Bone marrow (tissue), 2 donors: ENCODE results near the gene ZNRF3.
"Not testable (repeated sequence)": the region's sequence is repeated elsewhere in the genome, so short reads cannot be mapped to it uniquely, and the experiment has no call there.

Experiments used
- DNase-seq, 2 donors: peaks; one replicate each; lab custom pipeline; 2025; lab: John Stamatoyannopoulos, UW

Gene ZNRF3

DNA sequence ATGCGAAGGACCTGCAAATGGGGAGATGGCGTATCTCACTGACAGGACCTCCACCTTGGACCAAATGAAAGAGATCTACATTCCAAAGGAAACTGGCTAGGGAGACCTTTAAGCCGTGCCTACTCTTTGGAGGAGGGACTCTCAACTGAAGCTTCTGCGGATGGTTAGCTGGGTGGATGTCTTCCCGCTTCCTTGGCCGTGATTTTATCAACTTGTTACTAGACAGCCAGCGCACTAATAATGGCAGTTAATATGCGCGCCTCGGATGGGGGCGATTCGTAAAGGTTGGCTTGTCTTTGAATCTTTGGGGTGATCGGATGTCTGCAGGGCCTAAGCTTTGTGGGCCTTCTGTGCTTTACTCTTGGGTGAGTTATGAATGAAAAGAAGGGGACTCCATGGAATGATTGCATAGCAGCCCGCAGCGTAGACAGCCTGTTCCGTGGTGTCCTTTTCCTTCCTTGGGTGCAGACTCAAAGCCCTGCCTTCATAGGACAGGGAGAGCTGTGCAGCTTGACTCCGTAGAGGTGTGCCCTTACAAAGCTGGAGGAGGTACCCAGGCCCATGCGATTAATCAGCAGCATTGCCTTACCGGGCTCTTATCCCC is 1.5 kb downstream of the ZNRF3 start:
- no peak for DNase-seq

DNA sequence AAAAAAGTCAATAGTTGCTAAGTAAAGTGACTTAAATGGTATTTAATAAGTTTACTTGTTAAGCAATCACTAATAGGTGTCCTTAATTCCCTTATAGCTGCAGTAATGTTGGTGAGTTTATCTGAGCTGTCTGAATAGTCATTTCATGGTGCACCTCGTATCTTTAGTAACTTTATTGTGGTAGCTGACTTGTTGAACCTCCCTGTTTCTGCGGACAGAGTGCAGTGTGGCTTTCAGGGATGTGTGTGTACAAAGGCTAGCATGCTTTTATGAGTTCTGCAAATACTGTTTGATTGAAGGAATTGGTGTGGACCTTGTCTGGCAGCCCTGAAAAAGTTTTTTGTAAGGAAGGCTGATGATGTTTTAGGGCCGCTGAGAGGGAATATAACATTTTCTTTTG is 2.6 kb downstream of the ZNRF3 start:
- DNase-seq = no peak

DNA sequence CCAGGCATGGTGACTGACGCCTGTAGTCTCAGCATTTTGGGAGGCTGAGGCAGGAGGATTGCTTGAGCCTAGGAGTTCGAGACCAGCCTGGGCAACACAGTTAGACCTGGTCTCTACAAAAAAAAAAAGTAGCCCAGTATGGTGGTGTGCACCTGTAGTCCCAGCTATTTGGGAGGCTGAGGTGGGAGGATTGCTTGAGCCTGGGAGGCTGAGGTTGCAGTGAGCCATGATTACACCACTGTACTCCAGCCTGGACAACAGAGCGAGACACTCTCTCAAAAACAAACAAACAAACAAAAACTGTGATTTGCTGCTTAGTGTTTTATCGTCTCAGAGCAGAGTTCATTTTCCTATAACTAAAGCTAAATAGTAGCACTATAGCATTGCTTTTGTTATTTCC is 3.3 kb downstream of the ZNRF3 start:
- not testable (repeated sequence) for DNase-seq

DNA sequence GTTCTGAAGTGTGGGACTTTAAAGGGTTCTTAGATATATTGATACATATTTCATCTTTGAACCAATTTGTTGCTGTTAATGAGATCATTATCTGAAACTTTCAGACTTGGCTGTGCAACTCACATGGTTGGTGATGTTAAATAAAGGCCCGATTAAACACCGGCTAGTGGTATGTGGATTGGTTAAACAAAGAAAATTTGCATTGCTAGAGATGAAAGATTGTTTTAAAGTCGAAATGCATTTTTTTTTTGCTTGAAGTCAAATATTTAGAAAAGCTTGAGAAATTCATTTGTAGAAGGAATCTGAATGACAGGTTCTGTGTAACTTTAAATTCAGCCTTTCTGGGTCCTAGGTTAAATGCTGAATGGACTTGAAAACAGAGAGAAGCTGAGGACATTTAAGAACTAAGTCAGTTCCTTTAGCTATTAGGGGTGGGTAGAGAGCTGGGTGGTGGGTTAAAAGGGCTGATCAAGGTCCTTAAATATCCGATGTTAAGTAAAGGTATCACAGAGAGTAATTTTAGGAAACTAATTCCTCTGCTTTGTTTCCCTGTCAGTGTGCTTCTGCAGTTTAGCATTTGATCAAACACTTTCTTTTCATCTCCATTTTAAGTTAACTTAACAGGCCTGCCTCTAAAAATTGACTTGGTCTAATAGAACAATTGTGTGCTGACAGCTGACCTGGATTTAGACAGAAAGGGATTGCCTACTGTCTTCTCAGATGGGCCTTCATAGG is 4.5 kb downstream of the ZNRF3 start:
- no peak for DNase-seq

DNA sequence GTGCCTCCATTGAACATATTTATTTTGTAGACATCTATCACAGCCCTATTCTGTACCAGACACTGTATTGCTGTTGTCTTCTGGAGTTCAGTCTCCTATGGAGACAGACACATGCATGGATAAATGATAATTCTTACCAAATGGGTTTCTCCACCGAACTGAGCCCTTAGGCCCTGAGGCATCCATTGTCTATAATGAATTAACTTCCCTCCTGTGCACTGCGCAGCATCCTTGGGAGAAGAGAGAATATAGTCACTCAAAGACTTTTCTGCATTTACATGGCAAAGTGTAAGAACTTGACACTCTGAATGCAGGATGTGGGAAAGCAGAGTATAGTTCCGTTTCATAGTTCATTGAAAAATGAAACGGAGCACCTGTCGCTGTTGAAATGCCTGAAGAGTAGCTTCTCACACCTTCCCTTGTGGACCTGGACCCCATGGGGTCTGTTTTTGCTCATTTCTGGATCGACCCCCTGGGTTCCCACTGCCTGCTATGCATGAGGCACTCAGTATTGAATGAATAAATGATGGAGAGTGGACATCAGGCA is 6.2 kb downstream of the ZNRF3 start:
- no peak for DNase-seq

DNA sequence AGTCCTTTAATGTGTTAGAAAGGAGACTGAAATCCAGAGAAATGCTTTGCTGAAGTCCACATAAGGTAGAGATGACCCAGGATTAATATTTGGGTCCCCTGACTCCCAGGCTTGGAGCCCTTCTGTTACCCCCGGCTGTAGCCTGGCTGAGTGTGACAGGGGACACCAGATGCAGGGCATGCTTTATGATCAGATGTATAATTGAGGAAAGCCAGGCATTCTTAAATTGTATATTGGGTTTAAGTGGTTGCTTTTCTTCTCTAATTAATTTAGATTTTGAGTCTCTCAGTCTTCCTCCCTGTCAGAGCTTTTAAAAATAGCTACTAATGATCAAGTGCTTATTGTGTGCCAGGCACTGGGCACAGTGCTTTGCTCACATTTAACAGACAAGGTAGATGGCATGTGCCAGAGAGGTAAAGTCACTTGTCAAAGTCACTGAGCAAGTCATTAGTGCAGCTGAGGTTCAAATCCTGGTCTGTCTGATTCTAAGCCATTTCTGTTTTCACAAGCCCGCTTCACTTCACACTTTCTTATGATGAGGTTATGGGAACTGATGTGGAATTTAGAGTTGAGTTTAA is 7.9 kb downstream of the ZNRF3 start:
- no peak for DNase-seq

DNA sequence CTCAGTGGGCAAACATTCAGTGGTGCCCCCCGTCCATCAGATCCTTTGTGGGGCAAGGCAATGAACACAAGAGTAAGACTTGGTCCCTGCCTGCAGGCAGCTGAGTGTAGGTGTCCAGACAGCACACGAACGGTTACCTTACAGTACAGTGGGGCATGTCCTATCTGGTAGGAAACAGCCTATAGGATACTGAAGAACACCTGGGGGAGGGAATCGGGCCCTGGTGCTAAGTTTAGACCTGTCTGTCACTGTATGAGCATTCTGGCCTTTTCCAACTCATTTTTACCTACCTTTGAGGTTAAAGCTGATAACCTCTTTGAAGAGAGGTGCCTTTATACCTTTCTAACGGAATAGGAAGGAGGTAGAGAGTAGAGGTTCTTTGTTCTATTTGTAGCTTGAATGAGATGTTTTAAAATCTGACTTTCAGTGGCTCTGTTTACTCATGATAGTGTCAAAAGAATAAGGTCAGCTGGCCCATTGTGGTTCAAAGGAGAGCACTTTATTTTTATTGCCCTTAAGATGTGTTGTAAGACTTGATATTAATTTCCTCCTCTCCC is 8.9 kb downstream of the ZNRF3 start:
- no peak for DNase-seq

DNA sequence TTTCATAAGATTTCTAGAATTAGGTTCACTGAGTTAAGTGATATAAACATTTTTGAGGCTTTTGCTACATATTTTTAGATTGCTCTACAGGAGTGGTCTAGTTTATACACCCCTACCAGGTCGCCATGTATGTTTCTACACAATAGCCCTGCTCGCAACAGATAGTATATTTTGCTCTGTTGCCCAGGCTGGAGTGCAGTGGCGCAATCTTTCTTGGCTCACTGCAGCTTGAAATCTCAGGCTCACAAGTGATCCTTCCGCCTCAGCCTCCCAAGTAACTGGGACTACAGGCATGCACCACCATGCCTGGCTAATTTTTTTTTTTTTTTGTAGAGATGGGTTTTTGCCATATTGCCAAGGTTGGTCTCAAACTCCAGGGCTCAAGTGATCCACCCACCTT is 10.4 kb downstream of the ZNRF3 start:
- DNase-seq = no peak

DNA sequence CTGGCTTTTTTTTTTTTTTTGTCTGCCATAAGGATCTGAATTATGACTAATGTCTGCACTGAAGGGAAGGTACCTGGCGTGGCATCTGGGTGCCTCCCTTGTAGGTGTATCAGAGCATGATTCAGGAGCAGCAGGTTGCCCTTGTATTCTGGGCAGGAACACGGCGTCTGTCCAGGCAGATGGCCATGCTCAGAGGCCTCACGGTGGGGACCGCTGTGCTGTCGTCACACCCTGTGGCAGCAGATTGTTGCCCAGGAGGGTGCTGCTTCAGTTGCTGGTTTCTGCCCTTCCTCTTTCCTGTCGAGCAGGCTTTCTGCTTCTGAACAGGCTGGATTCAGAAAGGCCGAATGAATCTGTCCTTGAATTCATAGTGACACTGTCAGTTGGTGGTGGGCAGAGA is 11.0 kb downstream of the ZNRF3 start:
- peak in 1 of 2 donors; percentile 5 for DNase-seq

DNA sequence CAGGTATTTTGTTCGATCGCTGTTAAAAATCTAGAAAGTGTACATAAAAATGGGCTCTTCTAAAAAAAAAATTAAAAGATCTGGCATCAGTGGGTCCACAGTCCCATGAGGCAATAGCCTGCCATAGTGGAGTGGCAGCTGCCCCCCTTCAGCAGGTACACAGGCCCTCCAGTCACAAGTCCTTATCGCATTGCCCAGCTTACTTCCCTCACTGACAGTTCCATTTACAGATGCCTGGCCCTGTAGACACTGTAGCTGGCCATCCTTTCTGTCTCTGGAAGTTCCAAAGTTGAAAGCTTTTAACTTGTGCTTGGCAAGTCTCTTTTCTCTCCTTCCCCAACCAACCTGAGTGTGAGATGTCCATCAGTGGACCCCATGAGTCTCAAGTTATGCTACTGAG is 11.4 kb downstream of the ZNRF3 start:
- DNase-seq = no peak

DNA sequence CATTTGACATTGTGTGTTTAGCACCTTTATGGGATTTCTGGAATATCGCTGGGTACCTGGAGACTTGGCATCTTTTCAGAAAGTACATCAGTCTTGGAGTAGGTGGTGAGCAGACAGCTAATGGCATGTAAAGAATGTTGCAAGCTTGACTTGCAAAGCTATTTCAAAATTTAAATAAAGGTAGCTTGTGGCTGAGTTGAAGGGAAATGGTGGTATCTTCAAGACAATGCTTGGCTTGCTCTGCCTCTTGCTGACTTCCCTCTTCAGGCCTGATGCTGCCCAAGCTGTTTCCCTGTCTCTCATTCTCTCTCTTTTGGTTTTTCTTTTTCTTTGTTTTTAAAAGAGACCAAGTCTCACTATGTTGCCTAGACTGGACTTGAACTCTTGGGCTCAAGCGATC is 13.2 kb downstream of the ZNRF3 start:
- no peak for DNase-seq

DNA sequence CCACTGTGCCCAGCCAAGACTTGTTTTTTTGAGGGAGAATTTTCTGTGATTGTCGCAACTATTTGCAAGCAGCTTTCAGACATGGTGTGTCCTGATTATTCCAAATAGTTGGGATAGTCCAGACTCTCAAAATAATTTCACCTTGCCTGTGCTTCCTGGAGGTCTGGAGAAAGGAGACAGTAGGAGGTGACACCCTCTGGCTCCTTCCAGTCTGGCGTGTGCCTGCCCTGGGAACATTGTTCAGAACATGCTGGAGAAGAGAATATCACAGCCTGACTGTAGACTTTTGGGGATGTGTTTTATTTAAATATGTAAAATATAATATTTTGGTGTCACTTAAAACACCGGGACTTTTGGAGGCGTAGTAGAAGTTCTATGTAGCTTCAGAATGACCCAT is 14.9 kb downstream of the ZNRF3 start:
- no peak for DNase-seq

DNA sequence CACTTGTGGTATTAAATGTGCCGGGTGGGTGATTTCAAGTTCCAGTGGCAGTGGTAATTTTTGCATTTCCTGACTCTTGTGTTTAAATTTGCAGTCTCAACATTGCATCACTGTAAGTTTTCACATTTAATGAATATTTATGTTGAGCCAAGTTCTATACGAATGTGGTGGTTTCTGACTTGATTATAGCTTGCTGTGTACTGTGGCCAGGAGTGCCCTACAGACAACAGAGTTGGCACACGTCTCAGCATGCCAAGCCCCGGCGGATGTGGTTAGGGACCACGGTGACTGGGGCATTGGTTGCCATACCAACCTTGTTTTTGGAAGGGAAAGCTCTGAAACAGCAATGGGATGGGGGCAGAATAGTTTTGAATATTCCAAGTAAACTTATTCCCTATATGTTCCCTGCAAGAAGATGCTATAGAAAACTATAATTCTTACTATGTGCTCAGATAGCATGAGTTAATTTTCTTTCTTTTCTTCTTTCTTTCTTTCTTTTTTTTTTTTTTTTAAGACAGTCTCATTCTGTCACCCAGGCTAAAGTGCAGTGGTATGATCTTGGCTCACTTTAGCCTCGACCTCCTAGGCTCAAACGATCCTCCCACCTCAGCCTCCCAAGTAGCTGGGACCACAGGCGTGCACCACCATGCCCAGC is 16.0 kb downstream of the ZNRF3 start:
- DNase-seq = peak in 1 of 2 donors; percentile 31

DNA sequence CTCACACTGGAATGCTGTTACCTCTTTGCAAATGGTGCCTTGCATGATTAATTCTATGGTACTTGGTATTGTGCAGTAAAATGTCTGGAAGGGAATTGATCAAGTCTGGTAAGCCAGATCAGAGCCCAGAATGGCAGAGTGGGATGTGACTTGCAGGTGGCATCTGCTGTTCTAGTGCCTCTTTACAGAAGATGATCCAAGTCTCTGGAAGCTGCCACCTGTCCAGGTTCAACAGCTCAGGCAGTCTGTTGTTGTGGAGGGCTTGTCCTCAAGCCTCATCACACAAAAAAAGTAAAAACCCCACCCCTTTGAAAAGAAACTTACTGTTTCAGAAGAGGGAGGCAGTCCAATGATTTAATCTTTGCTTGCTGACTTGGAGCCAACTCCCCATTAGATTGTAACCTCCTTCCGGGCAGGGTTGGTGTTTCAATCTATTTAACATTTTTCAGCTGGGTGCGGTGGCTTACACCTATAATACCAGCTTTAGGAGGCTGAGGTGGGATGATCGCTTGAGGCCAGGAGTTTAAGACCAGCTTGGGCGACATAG is 17.1 kb downstream of the ZNRF3 start:
- no peak for DNase-seq

DNA sequence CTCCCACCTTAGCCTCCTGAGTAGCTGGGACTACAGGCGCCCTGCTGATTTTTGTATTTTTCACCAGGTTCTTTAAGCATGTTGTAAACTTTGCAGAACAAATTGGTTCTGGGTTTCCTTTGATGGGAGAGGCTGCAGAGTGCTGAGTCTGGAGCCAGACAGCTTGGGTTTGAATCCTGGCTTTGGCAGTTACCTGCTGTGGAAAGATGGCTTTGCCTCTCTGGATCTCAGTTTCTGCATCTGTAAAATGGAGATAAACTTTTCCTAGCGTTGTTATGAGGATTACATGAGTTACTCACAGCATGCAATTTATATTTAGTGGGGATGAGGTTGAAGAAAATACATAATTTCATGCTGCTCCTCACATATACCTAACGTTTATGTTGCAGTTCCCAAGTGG is 19.1 kb downstream of the ZNRF3 start:
- DNase-seq = no peak

DNA sequence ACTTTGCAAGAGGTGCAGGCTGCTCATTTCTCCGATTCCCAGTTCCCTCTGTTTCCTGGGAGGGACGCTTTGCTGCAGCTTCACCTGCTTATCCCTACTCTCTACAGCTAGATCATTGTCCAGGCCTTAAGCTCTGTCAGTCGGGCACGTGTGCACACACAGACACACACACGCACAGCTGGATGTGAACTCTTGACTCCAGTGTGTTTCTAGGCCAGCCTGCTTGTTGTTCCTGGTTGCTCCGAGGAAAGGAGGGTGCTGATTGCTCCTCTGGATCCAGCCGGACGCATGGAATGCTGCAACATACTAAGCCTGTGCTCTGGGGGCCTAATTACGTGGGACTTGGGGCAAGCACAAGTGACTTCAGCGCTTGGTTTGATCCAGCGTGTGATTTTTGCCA is 19.7 kb downstream of the ZNRF3 start:
- no peak for DNase-seq

DNA sequence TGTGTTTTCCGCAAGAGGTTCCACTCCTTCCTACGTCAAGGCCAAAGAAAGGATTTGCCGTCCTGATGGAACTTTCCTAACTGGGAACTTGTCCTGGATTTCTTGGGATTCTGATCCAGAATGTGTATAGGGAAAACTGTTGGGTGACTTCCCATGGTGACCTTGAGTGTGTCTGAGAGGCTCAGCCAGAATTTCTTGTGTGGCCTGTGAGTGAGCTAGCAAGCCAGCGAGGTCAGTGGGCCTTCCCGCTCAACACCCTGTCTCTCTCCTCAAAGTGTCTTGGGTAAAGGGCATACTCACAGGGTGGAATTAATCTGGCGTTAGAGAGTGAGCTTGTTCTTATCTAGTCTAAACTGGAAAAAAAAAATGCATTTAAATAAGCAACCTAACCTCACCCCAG is 20.4 kb downstream of the ZNRF3 start:
- no peak for DNase-seq

DNA sequence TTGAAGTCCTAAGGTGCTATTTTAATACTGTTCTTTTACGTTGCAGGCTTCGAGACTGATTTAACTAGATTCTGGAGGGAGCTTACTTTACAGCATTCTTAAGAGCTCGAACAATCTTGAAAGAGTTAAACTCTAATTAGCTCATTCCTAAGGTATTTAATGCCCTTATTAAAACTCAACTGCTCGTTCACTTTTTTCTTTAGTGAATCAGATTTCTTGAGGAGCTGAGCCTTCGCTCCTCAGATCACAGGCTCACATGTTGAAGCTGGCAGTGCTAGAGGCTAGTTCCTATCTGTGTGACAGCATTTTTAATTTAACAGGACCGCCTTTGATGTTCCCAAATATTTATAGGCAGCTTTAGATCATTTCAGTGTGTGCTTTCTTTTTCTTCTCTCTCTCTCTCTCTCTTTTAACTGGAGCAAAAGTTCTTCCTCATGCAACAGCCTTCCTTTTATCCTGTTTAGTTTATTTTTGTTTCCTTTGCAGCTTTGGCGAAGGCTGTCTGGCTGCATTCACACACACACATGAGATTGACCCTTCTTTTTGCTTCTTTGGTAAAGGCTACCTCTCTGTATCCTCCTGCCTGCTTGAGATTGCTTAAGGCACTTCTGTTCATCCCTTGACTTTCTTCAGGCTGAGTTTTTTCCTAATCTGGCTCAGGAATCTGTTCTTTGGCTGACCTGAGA is 21.0 kb downstream of the ZNRF3 start:
- no peak for DNase-seq

DNA sequence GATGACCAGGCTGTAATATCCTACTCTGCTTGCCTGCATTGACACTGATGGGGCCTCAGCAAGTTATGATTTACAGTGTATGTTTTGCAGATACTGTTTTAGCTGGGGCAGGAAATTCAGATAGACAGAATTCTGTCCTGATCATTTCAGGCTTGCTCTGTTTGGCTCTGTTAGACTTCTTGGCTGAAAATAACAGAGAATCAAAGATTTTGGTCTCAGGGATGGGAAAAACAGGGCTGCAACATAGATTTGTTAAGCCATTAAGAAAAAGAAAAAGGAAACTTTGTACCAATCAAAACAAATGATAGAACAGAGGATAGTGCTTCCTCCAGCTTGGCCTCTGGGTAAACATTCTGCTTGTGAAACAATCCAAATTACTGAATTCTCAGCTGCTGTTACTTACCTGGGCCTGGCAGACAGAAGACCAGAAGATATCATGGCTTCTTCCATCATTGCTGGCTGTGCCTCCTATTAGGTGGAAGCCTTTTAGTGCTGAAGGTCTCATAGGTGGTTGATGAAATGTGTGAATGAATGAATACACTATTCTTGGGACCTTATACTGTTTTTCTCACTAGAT is 22.0 kb downstream of the ZNRF3 start:
- no peak for DNase-seq

DNA sequence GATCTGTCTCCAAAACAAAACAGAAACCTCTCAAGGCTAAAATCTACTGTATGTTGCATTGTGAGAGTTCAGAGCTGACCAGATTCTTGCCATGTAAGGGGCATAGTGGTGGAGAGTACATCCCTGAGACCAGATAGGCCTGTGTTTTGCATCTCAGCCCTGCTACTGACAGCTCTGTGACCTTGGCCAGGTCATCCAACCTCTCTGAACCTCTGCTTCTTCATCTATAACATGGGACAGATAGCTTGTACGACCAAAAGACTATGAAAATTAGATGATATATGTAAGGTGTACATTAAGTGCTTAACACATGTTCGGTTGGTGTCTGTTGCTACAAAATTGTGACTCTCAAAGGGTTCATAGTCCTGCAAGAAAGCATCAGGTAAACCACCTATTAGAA is 22.9 kb downstream of the ZNRF3 start:
- no peak for DNase-seq

DNA sequence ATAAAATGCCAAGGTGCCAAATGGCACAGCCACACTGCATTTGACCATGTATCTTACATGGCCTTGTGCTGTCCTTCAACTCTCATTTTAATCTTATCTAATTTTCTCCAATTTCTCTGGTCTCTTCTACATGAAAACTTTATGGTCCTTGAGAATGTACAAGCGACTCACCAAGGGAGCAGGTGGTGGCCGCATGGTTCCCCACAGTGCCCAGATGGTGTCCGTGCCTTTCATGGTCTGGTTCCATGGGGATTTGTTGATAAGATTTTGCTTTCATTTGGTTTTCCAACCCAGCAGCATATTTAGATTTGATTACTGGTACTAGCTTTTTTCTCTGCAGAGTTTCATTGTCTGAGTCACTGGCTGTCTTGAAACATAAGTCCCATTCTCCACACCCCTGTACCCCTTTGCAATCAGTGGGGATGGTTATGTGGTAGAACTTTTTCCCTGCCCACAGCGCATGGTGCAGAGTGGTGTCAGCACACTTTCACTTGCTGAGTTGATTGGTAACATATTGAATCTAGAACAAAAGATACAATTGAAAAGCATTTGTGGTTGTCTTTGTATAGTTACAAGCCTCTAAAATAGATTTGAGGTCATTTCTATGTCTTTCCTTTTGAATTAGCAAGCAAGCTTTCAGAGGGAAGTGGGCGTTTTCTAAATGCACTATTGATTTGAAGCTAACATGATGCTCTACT is 24.1 kb downstream of the ZNRF3 start:
- no peak for DNase-seq
